Thyroid gland (tissue), 4 donors: ENCODE data around the gene SRP68. TPM values are rescaled to one million over a fixed set of nuclear protein-coding genes. Genes with fewer than 3 reads are reported as not detected.

Experiments
- DNase-seq, 2 donors: peaks; one replicate each; pipeline ENCODE4 v3.0.0-alpha.2; 2019
- H3K27ac ChIP-seq, 3 donors: fragments of 200-600 bp; sonication (generic); 1 replicate in 2 of 3; 2 replicates in 1 of 3; pipeline ENCODE4 v1.5.1; 2016 to 2019; ENCODE audit warnings: mild to moderate bottlenecking in 1 of 3, moderate library complexity in 1 of 3
- H3K27me3 ChIP-seq: fragments of 200-600 bp; sonication (generic); one replicate; pipeline ENCODE4 v1.5.1; 2019
- H3K36me3 ChIP-seq, 2 donors: fragments of 200-600 bp; sonication (generic); one replicate each; pipeline ENCODE4 v1.5.1; 2016 to 2019
- H3K4me1 ChIP-seq, 2 donors: fragments of 200-600 bp; sonication (generic); one replicate each; pipeline ENCODE4 v1.5.1; 2017 to 2019
- H3K4me3 ChIP-seq, 3 donors: fragments of 200-600 bp; sonication (generic); replicated peaks in 1 of 3; 1 replicate in 2 of 3; 2 replicates in 1 of 3; pipeline ENCODE4 v1.5.1; 2016; ENCODE audit warnings: mild to moderate bottlenecking in 1 of 3
- H3K9me3 ChIP-seq: fragments of 200-600 bp; sonication (generic); one replicate; pipeline ENCODE4 v1.5.1; 2017
- CTCF ChIP-seq, 6 experiments: fragments of 200-600 bp in 3 of 6; fragments of 450-650 bp in 3 of 6; sonication (generic) in 3 of 6; IDR thresholded peaks; one replicate each; pipeline ENCODE4 v1.5.1; 2016 to 2019; ENCODE audit warnings: antibody characterized with exemption in 6 of 6, mild to moderate bottlenecking in 2 of 6, inconsistent platforms in 1 of 6, moderate library complexity in 1 of 6
- POLR2A ChIP-seq, 2 donors: fragments of 450-650 bp; IDR thresholded peaks; one replicate each; pipeline ENCODE4 v1.6.1; 2017; ENCODE audit warnings: antibody characterized with exemption in 2 of 2, mild to moderate bottlenecking in 2 of 2, moderate library complexity in 1 of 2
- WGBS, 2 donors: methylation state at CpG; one replicate each; pipeline ENCODE4 v1.1.5; 2017; 5-methylcytosine and 5-hydroxymethylcytosine counted together
- intact Hi-C: fragments of 100-400 bp; cut with DNase I; formaldehyde crosslinking; loops from one replicate; pipeline ENCODE4 v1.15.1; 2023
- total RNA-seq, 4 donors: library from RNA; depleted of rRNA; stranded (reverse); fragments of >200 nt; gene quantifications; one replicate each; pipeline ENCODE4 v1.2.3, GENCODE V29; 2016

SRP68 gene
- total RNA-seq: 10 to 100 TPM; 48.2 to 67.0 (median 54.5) TPM

DNA sequence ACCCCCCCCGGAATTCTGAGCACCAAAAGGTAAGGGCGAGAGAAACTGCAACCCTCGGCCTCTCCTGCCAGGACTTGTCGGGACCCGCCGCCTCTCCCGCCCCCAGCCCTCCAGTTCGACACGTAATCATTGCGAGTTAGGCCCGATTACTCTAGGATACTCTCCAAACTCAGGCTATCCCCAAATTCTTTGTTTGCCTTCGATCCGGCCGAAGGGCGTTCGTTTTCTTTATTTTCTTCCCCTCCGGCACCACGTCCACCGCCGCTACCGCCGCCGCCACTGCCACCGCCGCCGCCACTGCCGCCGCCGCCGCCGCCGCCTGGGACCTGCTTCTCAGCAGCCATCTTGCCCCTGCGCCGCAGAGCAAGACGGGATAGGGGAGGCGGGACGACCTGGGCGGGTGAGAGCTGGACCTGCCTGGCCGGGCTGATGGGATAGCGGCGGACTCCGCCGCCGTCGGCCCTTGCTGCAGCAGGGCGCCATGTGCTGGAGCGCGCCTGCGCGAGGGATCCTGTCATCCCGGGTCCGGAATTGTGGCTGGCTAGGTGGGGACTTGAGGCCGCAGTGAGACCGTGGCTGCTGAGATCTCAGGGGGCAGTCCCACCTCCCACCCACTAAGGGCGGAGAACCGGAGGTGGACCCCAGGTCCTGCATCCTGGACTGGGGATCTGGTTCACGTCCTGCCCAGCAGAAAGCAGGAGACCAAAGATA is at the start of gene SRP68:
Gene SRP68, minus strand, starts transcription at position 370 of the 711 bp plus-strand sequence. Its CDS starts 26 bp downstream, at position 344.
- H3K36me3 ChIP-seq: peaks cover 7 to 9% of the 10 kb centered on the region in 2 donors
- WGBS, 2 donors: 0% methylated on average over 33 to 36 of the region's 57 CpGs
- intact Hi-C loops: no loop called here
- peaks cover 32 to 55% of the 10 kb centered on the region in 2 donors for H3K4me1 ChIP-seq
- peak within 1 kb of the TSS; percentile 13 to 83 (median 71) for H3K4me3 ChIP-seq
- DNase-seq: peak; percentile 94
- TF ChIP-seq POLR2A (IDR thresholded peaks at IDR 0.05) (peak in 1 of 2 donors; percentile 77), CTCF (IDR thresholded peaks at IDR 0.05) (no peak)
- peak within 1 kb of the TSS in 2 of 3 donors; percentile 13 to 45 for H3K27ac ChIP-seq
- no peaks in the 10 kb centered on the region for H3K9me3 ChIP-seq
- peaks cover 26% of the 10 kb centered on the region for H3K27me3 ChIP-seq

- no peaks in the 10 kb centered on the region for H3K27me3 ChIP-seq
- H3K4me1 ChIP-seq: peaks cover 0 to 7% of the 10 kb centered on the region in 2 donors
- TF ChIP-seq CTCF (IDR thresholded peaks at IDR 0.05) (no peak), POLR2A (IDR thresholded peaks at IDR 0.05) (no peak)
- no peaks in the 10 kb centered on the region for H3K9me3 ChIP-seq
- intact Hi-C loops: loop anchor here (2.0 to 10.0 kb wide), 3 partner anchors 60 to 283 kb away; no protein-coding TSS in a partner anchor
- peak overlapping the region in 1 of 3 donors; percentile 20 for H3K4me3 ChIP-seq
- 41 to 65% methylated on average over 19 to 32 of the region's 42 CpGs for WGBS, 2 donors
- peak overlapping the region in 1 of 3 donors; percentile 25 for H3K27ac ChIP-seq
- DNase-seq: peak in 1 of 2 donors; percentile 17
- no peaks in the 10 kb centered on the region for H3K36me3 ChIP-seq
Observed at GRCh38 chr17:76121932-76122430, 49.7 kb upstream of the SRP68 start.

DNA sequence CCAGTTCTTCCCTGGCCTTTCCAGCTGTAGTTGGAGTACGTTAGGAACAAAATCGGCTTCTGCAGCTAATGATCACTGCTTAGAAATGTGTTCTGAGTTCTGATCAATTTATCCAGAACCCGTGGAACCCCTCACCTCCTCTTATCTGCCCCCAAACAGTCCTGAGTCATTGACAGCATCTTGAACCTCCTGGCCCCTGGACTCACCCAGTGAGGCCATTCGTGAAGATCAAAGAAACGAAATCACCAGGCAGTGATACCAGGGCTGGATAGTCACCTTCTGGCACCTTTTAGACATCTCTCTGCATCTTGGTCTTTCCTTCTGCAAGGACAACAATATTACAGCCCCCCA is 48.3 kb upstream of the SRP68 start:
- Histone ChIP-seq H3K27me3 (no peaks in the 10 kb centered on the region), H3K27ac (no peak overlapping the region), H3K36me3 (no peaks in the 10 kb centered on the region), H3K4me1 (peaks cover 0 to 7% of the 10 kb centered on the region in 2 donors), H3K9me3 (no peaks in the 10 kb centered on the region), H3K4me3 (no peak overlapping the region)
- no peak for DNase-seq
- no peak for TF ChIP-seq CTCF (IDR thresholded peaks at IDR 0.05)
- TF ChIP-seq POLR2A (IDR thresholded peaks at IDR 0.05): no peak
- intact Hi-C loops: loop anchor here (2.0 to 10.0 kb wide), 3 partner anchors 62 to 284 kb away; no protein-coding TSS in a partner anchor
- 91 to 92% methylated on average over 5 of the region's 5 CpGs for WGBS, 2 donors

- Histone ChIP-seq H3K27me3 (no peaks in the 10 kb centered on the region), H3K9me3 (no peaks in the 10 kb centered on the region), H3K4me1 (peaks cover 0 to 7% of the 10 kb centered on the region in 2 donors), H3K36me3 (no peaks in the 10 kb centered on the region), H3K27ac (no peak overlapping the region), H3K4me3 (no peak overlapping the region)
- no peak for DNase-seq
- 77 to 79% methylated on average over 19 of the region's 19 CpGs for WGBS, 2 donors
- no peak for TF ChIP-seq CTCF (IDR thresholded peaks at IDR 0.05)
- intact Hi-C loops: loop anchor here (2.0 to 10.0 kb wide), 3 partner anchors 63 to 285 kb away; no protein-coding TSS in a partner anchor
Observed at GRCh38 chr17:76119409-76120371, 47.4 kb upstream of the SRP68 start.
